Liver (tissue), 9 donors: Measurements from ENCODE around the gene SESN3. TPM values are rescaled to one million over a fixed set of nuclear protein-coding genes. Genes with fewer than 3 reads are reported as not detected.

Source experiments
- DNase-seq: peaks from one replicate; pipeline ENCODE4 v3.0.0-alpha.2; 2017; ENCODE audit warnings: low spot score
- H3K27ac ChIP-seq, 2 donors: one replicate each; pipeline ENCODE4 v1.7.0; 2013; ENCODE audit warnings: inconsistent platforms in 2 of 2, low read length in 2 of 2, control low read depth in 1 of 2, low read depth in 1 of 2, mild to moderate bottlenecking in 1 of 2
- H3K27me3 ChIP-seq, 4 donors: one replicate each; pipeline versions ENCODE4 v1.6.1 to v1.7.0; 2013; ENCODE audit warnings: low read length in 3 of 4, inconsistent platforms in 1 of 4, mild to moderate bottlenecking in 1 of 4, moderate library complexity in 1 of 4; ENCODE audit not compliant: control insufficient read depth in 4 of 4, insufficient read depth in 4 of 4
- H3K36me3 ChIP-seq, 4 donors: one replicate each; pipeline versions ENCODE4 v1.6.1 to v1.7.0; 2013; ENCODE audit warnings: low read length in 3 of 4, mild to moderate bottlenecking in 3 of 4, low read depth in 1 of 4, moderate library complexity in 1 of 4; ENCODE audit not compliant: control insufficient read depth in 4 of 4, insufficient read depth in 3 of 4
- H3K4me1 ChIP-seq, 4 donors: one replicate each; pipeline versions ENCODE4 v1.6.1 to v1.7.0; 2013; ENCODE audit warnings: low read length in 3 of 4, mild to moderate bottlenecking in 3 of 4, moderate library complexity in 1 of 4; ENCODE audit not compliant: control insufficient read depth in 4 of 4, insufficient read depth in 4 of 4
- H3K4me3 ChIP-seq, 3 donors: one replicate each; pipeline versions ENCODE4 v1.6.1 to v1.7.0; 2013; ENCODE audit warnings: low read length in 3 of 3, control low read depth in 1 of 3, low read depth in 1 of 3, mild to moderate bottlenecking in 1 of 3
- H3K9ac ChIP-seq, 2 donors: one replicate each; pipeline ENCODE4 v1.7.0; 2013; ENCODE audit warnings: low read length in 2 of 2, mild to moderate bottlenecking in 2 of 2, moderate library complexity in 2 of 2, control low read depth in 1 of 2, low read depth in 1 of 2
- H3K9me3 ChIP-seq, 4 donors: one replicate each; pipeline versions ENCODE4 v1.6.1 to v1.7.0; 2013; ENCODE audit warnings: low read length in 3 of 4; ENCODE audit not compliant: control insufficient read depth in 4 of 4
- EGR1 ChIP-seq, 2 donors: IDR thresholded peaks; 2 replicates each; pipeline ENCODE4 v1.6.1; 2016 to 2018; ENCODE audit warnings: antibody characterized with exemption in 2 of 2, low read depth in 2 of 2
- FOXA1 ChIP-seq: IDR thresholded peaks from 2 replicates; pipeline ENCODE4 v1.6.1; 2016; ENCODE audit warnings: antibody characterized with exemption
- FOXA2 ChIP-seq: IDR thresholded peaks from 2 replicates; pipeline ENCODE4 v1.6.1; 2016; ENCODE audit warnings: antibody characterized with exemption
- GABPA ChIP-seq, 2 donors: IDR thresholded peaks in 1 of 2; conservative IDR thresholded peaks in 1 of 2; 2 replicates each; pipeline ENCODE4 v1.6.1; 2016; ENCODE audit warnings: antibody characterized with exemption in 2 of 2, mild to moderate bottlenecking in 1 of 2, moderate library complexity in 1 of 2
- HNF4A ChIP-seq, 2 donors: conservative IDR thresholded peaks; 2 replicates each; pipeline ENCODE4 v1.6.1; 2016; ENCODE audit warnings: antibody characterized with exemption in 2 of 2, mild to moderate bottlenecking in 2 of 2
- HNF4G ChIP-seq: IDR thresholded peaks from 2 replicates; pipeline ENCODE4 v1.6.1; 2016; ENCODE audit warnings: antibody characterized with exemption
- JUND ChIP-seq, 2 donors: IDR thresholded peaks; 2 replicates each; pipeline ENCODE4 v1.6.1; 2016; ENCODE audit warnings: antibody characterized with exemption in 2 of 2
- NR2F2 ChIP-seq: IDR thresholded peaks from 2 replicates; pipeline ENCODE4 v1.6.1; 2016; ENCODE audit warnings: antibody characterized with exemption
- RAD21 ChIP-seq, 2 donors: IDR thresholded peaks; 2 replicates each; pipeline ENCODE4 v1.6.1; 2016; ENCODE audit warnings: antibody characterized with exemption in 2 of 2, mild to moderate bottlenecking in 2 of 2
- RXRA ChIP-seq, 2 donors: IDR thresholded peaks; 2 replicates each; pipeline ENCODE4 v1.6.1; 2017 to 2018; ENCODE audit warnings: antibody characterized with exemption in 2 of 2, mild to moderate bottlenecking in 1 of 2
- SP1 ChIP-seq: IDR thresholded peaks from 2 replicates; pipeline ENCODE4 v1.6.1; 2018; ENCODE audit warnings: antibody characterized with exemption, mild to moderate bottlenecking
- TAF1 ChIP-seq: conservative IDR thresholded peaks from 2 replicates; pipeline ENCODE4 v1.6.1; 2016; ENCODE audit warnings: antibody characterized with exemption, mild to moderate bottlenecking
- YY1 ChIP-seq: IDR thresholded peaks from 2 replicates; pipeline ENCODE4 v1.6.1; 2016; ENCODE audit warnings: antibody characterized with exemption, mild to moderate bottlenecking
- WGBS: extraction: QIAGEN DNeasy Blood & Tissue Kit; methylation state at CpG from one replicate; pipeline ENCODE4 v1.1.7; 2013; 5-methylcytosine and 5-hydroxymethylcytosine counted together
- polyA plus RNA-seq, 2 donors: library from polyadenylated mRNA; stranded (reverse) in 1 of 2; unstranded in 1 of 2; fragments of 200-250 nt in 1 of 2; fragments of >200 nt in 1 of 2; fragmentation: Nextera tagmentation in 1 of 2; extraction: Ambion mirVana in 1 of 2; gene quantifications; one replicate each; pipeline versions ENCODE4 v1.2.1 to v1.2.3, GENCODE V29; 2013 to 2015
- total RNA-seq, 2 donors: library from RNA; depleted of rRNA; stranded (reverse); fragments of >200 nt; gene quantifications; one replicate each; pipeline ENCODE4 v1.2.3, GENCODE V29; 2014
- TF ChIP-seq, protein P1 (sequence below): IDR thresholded peaks from 2 replicates; pipeline ENCODE4 v1.6.1; 2016; ENCODE audit warnings: antibody characterized with exemption
- TF ChIP-seq, protein P2 (sequence below): IDR thresholded peaks from 2 replicates; pipeline ENCODE4 v1.6.1; 2016; ENCODE audit warnings: antibody characterized with exemption
- TF ChIP-seq, protein P3 (sequence below): IDR thresholded peaks from 2 replicates; pipeline ENCODE4 v1.6.1; 2016; ENCODE audit warnings: antibody characterized with exemption, mild to moderate bottlenecking
- TF ChIP-seq, protein P4 (sequence below): IDR thresholded peaks from 2 replicates; pipeline ENCODE4 v1.6.1; 2016; ENCODE audit warnings: antibody characterized with exemption
- TF ChIP-seq, protein P5 (sequence below): fragments of 150-350 bp; IDR thresholded peaks from 2 replicates; pipeline ENCODE4 v1.5.1; 2017; ENCODE audit warnings: improper control_type of control experiment, low read depth, low read length; ENCODE audit not compliant: missing input control
- donor health status: healthy.
- donor health status: healthy.
- donor health status: healthy.
- donor health status: healthy.
- donor health status: healthy.

Gene SESN3
- total and polyA plus RNA-seq, 4 donors: 0.85 to 46.6 (median 2.6) TPM

DNA sequence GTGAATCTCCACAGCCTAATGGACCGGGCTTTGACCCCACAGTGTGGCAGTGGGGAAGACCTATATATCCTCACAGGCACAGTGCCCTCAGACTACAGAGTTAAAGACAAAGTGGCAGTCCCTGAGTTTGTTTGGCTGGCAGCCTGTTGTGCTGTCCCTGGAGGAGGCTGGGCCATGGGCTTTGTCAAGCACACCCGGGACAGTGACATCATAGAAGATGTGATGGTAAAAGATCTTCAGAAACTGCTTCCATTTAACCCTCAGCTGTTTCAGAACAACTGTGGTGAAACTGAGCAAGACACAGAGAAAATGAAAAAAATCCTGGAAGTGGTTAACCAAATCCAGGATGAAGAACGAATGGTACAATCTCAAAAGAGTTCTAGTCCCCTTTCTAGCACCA is 102.4 kb downstream of the SESN3 start:
- TF ChIP-seq YY1: no peak
- TF ChIP-seq HNF4G: no peak
- no peak for TF ChIP-seq RXRA (IDR thresholded peaks at IDR 0.05)
- TF ChIP-seq RAD21 (IDR thresholded peaks at IDR 0.05): no peak
- TF ChIP-seq FOXA1: no peak
- TF ChIP-seq NR2F2: no peak
- TF ChIP-seq, protein P1, sequence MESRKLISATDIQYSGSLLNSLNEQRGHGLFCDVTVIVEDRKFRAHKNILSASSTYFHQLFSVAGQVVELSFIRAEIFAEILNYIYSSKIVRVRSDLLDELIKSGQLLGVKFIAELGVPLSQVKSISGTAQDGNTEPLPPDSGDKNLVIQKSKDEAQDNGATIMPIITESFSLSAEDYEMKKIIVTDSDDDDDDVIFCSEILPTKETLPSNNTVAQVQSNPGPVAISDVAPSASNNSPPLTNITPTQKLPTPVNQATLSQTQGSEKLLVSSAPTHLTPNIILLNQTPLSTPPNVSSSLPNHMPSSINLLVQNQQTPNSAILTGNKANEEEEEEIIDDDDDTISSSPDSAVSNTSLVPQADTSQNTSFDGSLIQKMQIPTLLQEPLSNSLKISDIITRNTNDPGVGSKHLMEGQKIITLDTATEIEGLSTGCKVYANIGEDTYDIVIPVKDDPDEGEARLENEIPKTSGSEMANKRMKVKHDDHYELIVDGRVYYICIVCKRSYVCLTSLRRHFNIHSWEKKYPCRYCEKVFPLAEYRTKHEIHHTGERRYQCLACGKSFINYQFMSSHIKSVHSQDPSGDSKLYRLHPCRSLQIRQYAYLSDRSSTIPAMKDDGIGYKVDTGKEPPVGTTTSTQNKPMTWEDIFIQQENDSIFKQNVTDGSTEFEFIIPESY: no peak
- TF ChIP-seq, protein P2, sequence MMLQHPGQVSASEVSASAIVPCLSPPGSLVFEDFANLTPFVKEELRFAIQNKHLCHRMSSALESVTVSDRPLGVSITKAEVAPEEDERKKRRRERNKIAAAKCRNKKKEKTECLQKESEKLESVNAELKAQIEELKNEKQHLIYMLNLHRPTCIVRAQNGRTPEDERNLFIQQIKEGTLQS: no peak
- TF ChIP-seq, protein P3, sequence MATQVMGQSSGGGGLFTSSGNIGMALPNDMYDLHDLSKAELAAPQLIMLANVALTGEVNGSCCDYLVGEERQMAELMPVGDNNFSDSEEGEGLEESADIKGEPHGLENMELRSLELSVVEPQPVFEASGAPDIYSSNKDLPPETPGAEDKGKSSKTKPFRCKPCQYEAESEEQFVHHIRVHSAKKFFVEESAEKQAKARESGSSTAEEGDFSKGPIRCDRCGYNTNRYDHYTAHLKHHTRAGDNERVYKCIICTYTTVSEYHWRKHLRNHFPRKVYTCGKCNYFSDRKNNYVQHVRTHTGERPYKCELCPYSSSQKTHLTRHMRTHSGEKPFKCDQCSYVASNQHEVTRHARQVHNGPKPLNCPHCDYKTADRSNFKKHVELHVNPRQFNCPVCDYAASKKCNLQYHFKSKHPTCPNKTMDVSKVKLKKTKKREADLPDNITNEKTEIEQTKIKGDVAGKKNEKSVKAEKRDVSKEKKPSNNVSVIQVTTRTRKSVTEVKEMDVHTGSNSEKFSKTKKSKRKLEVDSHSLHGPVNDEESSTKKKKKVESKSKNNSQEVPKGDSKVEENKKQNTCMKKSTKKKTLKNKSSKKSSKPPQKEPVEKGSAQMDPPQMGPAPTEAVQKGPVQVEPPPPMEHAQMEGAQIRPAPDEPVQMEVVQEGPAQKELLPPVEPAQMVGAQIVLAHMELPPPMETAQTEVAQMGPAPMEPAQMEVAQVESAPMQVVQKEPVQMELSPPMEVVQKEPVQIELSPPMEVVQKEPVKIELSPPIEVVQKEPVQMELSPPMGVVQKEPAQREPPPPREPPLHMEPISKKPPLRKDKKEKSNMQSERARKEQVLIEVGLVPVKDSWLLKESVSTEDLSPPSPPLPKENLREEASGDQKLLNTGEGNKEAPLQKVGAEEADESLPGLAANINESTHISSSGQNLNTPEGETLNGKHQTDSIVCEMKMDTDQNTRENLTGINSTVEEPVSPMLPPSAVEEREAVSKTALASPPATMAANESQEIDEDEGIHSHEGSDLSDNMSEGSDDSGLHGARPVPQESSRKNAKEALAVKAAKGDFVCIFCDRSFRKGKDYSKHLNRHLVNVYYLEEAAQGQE: no peak
- TF ChIP-seq, protein P4, sequence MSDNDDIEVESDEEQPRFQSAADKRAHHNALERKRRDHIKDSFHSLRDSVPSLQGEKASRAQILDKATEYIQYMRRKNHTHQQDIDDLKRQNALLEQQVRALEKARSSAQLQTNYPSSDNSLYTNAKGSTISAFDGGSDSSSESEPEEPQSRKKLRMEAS: no peak
- TF ChIP-seq, protein P5, sequence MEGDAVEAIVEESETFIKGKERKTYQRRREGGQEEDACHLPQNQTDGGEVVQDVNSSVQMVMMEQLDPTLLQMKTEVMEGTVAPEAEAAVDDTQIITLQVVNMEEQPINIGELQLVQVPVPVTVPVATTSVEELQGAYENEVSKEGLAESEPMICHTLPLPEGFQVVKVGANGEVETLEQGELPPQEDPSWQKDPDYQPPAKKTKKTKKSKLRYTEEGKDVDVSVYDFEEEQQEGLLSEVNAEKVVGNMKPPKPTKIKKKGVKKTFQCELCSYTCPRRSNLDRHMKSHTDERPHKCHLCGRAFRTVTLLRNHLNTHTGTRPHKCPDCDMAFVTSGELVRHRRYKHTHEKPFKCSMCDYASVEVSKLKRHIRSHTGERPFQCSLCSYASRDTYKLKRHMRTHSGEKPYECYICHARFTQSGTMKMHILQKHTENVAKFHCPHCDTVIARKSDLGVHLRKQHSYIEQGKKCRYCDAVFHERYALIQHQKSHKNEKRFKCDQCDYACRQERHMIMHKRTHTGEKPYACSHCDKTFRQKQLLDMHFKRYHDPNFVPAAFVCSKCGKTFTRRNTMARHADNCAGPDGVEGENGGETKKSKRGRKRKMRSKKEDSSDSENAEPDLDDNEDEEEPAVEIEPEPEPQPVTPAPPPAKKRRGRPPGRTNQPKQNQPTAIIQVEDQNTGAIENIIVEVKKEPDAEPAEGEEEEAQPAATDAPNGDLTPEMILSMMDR: no peak
- no peak for TF ChIP-seq JUND (IDR thresholded peaks at IDR 0.05)
- no peak for TF ChIP-seq EGR1 (IDR thresholded peaks at IDR 0.05; ENCODE audit: low read depth in 2 of 2)
- no peak for TF ChIP-seq SP1
- TF ChIP-seq HNF4A (conservative IDR thresholded peaks at IDR 0.05): no peak
- TF ChIP-seq TAF1: no peak
- TF ChIP-seq GABPA (IDR thresholded peaks at IDR 0.05 in 1 of 2, conservative IDR thresholded peaks at IDR 0.05 in 1 of 2): no peak
- no peak for TF ChIP-seq FOXA2
- no peak for DNase-seq
- WGBS: 90% methylated on average over 3 of the region's 3 CpGs
- H3K27me3 ChIP-seq: no peaks in the 10 kb centered on the region
- H3K4me3 ChIP-seq: no peak overlapping the region
- no peak overlapping the region for H3K27ac ChIP-seq
- H3K9ac ChIP-seq: no peak overlapping the region
- no peaks in the 10 kb centered on the region for H3K4me1 ChIP-seq
- no peaks in the 10 kb centered on the region for H3K9me3 ChIP-seq
- H3K36me3 ChIP-seq: no peaks in the 10 kb centered on the region
